ENCODE data around the gene UMPS.
"Not testable (repeated sequence)": the region's sequence is repeated elsewhere in the genome, so short reads cannot be mapped to it uniquely, and the experiment has no call there.

Gene UMPS

DNA sequence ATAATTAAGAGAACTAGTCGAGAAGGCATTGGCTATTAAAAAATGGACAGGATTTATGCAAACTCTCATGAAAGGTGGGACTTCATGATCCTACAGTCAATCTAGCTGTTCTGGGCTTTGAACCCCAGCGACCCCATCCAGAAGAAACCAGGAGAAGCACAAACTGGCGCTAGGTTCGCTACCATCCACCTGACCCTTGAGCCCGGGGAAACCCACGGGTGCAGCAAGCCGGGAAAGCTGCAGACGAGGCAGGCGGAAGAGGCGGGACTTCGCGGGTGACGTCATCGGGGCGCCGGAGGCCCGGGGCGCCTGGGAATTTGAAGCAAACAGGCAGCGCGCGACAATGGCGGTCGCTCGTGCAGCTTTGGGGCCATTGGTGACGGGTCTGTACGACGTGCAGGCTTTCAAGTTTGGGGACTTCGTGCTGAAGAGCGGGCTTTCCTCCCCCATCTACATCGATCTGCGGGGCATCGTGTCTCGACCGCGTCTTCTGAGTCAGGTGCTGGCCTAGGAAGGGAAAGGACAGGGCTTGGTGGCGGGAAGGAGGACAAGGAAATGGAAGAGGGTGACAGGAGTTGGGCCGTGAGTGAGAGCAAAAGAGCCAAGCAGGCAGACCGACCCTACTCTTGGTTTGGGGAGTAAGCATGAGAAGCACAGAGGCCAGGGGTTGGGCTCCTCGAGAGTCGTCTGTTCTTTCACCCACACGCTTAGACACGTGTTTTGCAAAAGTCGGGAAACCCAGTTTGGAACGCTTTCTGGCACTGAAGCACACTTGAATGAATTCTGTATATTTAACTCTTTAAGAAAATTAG, at the start of gene UMPS:
Gene UMPS, plus strand, starts transcription at position 324 of the 812 bp plus-strand sequence. Its CDS starts 20 bp downstream, at position 344.
- peak; percentile 97 for DNase-seq

DNA sequence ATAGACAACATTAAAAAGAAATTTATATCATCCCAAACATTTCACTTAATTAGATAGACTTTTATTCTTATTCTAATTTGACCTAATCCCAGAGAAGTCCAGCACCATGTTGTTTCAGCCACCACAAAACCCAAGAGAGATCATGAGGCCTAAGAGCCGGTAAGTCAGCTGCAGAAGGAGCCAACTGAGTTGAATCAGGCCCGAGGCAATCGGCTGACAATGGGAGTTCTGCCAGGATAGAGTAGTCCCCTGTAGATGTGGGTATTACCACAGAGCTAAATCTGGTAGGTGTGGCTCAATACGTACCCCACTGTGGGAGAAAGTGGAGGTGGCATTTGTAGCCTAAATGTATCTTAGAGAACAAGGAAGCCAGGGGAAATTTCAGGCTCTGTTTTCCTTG, 49.7 kb upstream of the UMPS start:
- no peak for DNase-seq

GRCh38 chr3:124682263-124682662, 48.0 kb upstream of the UMPS start:
- no peak for DNase-seq

- no peak for DNase-seq
These were observed 45.8 kb upstream of the UMPS start for GRCh38 chr3:124684459-124684858.

DNA sequence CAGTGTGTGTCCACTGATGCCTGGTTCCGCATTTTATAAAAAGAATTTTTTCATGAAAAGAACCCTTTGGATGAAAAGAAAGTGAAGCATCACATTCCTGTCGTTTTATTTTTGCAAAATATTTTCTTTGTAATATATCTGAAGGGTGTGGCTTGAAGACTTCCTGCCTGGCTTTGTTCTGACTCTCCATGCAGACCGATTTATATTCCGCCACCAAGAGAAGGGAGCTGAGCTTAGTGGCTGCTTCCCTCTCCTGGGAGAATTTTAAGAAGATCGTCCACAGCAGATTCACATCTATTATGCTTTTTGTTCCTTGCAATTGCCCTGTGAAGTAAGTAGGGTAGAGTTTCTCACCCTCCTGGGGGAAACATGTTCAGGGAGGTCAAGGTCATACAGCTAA, 45.2 kb upstream of the UMPS start:
- no peak for DNase-seq

- DNase-seq, result no peak
These were observed 44.8 kb upstream of the UMPS start for GRCh38 chr3:124685481-124685880.

GRCh38 chr3:124686028-124686670, 44.1 kb upstream of the UMPS start:
- DNase-seq, result no peak

DNA sequence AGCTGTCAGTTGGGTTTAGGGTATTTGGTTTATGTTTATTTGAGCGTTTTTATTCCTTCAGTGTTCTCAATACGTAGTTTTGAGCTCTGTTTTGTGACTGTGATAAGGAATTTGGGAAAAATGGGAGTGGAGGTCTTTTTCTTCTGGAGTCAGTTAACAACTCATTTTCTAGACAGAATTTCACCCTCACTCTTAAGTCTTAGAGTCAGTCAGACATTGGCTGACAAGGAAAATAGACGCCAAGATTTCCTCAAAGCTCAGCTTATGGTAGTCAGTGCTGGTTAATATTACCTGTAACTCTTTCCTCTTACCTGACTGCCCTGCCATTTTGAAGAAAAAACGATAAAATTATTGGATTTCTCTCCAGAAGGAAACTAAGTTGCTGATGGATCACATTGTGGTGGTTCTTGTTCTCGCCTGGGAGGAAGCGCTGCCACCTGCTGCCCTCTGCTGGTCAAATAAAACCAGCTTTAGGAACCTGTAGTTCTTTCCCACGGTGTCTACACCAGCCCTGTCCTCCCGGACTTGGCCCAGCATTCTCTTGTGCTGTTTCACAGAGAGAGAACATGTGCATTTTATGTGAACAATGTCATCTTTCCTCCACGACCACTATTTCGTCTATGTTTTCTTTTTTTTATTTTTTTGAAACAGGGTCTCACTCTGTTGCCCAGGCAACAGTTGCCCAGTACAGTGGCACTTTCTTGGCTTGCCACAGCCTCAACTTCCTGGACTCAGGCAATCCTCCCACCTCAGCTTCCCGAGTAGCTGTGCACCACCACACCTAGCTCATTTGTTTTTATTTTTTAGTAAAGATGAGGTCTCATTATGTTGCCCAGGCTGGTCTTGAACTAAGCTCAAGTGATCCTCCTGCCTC, 41.4 kb upstream of the UMPS start:
- DNase-seq, result peak; percentile 85

GRCh38 chr3:124691599-124691998, 38.7 kb upstream of the UMPS start:
- DNase-seq, result no peak

DNA sequence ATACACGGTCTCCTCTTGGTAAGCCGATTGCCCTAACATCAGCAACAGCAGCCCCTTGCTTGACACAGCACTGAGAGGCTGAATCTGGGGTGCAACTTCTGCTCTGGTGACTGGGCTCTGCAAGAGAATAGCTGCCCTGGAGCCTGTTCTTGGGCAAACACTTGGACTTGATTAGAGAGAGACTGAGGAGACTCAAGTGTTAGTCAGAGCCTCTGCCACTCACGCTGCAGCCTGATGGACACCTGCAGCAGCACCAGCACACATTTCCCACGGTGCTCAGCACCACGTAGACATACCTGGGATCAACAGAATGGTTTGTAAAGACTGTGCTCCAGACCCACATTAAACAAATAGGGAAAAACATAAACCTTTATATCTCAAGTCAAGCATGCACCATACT, 35.8 kb upstream of the UMPS start:
- no peak for DNase-seq

DNA sequence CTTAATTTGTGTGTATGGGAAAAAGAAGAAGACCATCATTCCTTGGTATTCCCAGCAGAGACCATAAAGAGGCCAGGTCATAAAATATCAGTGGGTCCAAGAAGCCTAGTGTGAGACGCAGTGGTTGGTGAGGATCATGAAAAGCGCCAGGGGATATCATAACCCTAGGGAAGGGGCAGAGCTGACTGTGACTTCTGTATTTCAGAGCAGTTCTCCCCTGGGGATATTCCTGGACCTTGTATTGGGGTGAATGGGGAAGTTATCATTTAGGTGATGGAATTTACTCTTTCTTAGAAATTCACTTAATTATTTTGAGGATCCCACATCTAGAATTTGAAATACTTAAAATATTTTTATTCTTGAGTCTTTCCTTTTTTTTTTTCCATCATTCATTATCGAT, 34.9 kb upstream of the UMPS start:
- DNase-seq, result no peak

GRCh38 chr3:124696006-124696405, 34.2 kb upstream of the UMPS start:
- DNase-seq, result no peak

- no peak for DNase-seq
These were observed 33.0 kb upstream of the UMPS start for GRCh38 chr3:124697302-124697701.

DNA sequence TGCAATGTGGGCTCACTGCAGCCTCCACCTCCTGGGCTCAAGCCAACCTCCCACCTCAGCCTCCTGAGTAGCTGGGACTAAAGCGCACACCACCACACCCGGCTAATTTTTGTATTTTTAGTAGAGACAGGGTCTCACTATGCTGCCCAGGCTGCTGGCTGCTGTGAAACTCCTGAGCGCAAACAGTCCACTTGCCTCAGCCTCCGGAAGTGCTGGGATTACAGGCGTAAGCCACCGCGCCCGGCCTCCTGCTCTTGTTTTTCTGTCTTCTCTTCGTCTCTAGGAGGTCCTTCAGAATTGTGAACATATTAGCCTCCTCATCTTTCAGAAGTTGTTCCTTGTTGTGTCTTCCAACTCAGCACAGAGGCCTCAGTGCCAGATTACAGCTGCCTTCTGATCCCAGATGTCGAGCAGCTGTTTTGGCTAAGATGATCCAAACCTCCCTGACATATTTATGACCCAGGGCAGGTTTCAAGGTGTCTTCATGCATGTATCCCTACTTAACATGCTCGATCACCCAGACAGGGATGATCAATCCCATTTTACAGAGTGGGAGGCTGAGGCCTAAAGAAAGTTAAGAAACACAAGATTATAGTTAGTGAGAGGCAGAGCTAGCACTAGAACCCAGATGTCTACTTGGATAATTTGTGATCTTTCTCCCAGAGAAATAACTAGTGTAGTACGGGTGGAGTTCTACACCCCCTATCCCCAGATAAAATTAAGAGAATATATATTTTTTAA, 32.1 kb upstream of the UMPS start:
- DNase-seq, result no peak

GRCh38 chr3:124699051-124699450, 31.2 kb upstream of the UMPS start:
- DNase-seq, result no peak

GRCh38 chr3:124699686-124700396, 30.4 kb upstream of the UMPS start:
- no peak for DNase-seq

GRCh38 chr3:124700880-124701684, 29.2 kb upstream of the UMPS start:
- DNase-seq, result no peak

- no peak for DNase-seq
These were observed 28.6 kb upstream of the UMPS start for GRCh38 chr3:124701687-124702086.

DNA sequence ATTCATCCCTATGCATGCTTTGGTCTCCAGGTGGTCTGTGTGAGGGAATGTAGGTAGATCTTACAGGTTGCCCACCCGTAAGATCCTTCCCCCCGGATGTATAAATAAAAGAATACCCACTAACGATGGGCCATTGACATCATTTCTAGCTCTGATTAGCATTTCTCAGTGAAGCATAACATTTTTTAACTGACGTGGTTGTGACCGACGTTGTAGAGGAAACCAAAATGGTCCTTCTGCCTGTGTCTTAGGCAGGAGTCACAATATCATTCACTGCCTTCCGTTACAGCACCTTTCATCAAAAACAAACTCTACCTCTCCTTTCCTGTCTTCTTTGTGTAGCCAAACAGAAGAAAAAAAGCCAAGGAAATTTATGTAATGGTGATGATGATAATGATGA, 27.3 kb upstream of the UMPS start:
- DNase-seq, result no peak

GRCh38 chr3:124705552-124705951, 24.7 kb upstream of the UMPS start:
- no peak for DNase-seq

GRCh38 chr3:124707223-124707622, 23.0 kb upstream of the UMPS start:
- DNase-seq, result not testable (repeated sequence)
